H9 (cell line): ENCODE measurements around the gene C2orf68. TPM values are rescaled to one million over a fixed set of nuclear protein-coding genes. Genes with fewer than 3 reads are reported as not detected.

Source experiments
- DNase-seq: peaks from one replicate; pipeline ENCODE4 v3.0.0-alpha.2; 2017
- H2AFZ ChIP-seq: one replicate; pipeline ENCODE4 v1.6.1; 2013; ENCODE audit warnings: mild to moderate bottlenecking, low read length, control low read depth, moderate library complexity
- H2AK5ac ChIP-seq: 2 replicates; pipeline ENCODE4 v1.6.1; 2013; ENCODE audit warnings: low read length, control low read depth, mixed read lengths; ENCODE audit not compliant: insufficient read length
- H2BK120ac ChIP-seq: one replicate; pipeline ENCODE4 v1.6.1; 2013; ENCODE audit warnings: low read depth, mild to moderate bottlenecking, low read length, control low read depth, inconsistent platforms; ENCODE audit not compliant: poor library complexity, severe bottlenecking
- H2BK12ac ChIP-seq: 2 replicates; pipeline ENCODE4 v1.6.1; 2013; ENCODE audit warnings: low read length, control low read depth, mixed read lengths, low read depth; ENCODE audit not compliant: insufficient read length
- H2BK15ac ChIP-seq: 2 replicates; pipeline ENCODE4 v1.6.1; 2013; ENCODE audit warnings: low read depth, low read length, control low read depth
- H2BK20ac ChIP-seq: one replicate; pipeline ENCODE4 v1.6.1; 2013; ENCODE audit warnings: low read depth, mild to moderate bottlenecking, low read length, control low read depth, inconsistent platforms; ENCODE audit not compliant: poor library complexity, severe bottlenecking
- H2BK5ac ChIP-seq: 2 replicates; pipeline ENCODE4 v1.6.1; 2013; ENCODE audit warnings: low read length, control low read depth, mixed read lengths; ENCODE audit not compliant: insufficient read length
- H3K14ac ChIP-seq: 2 replicates; pipeline ENCODE4 v1.6.1; 2013; ENCODE audit warnings: low read length, control low read depth; ENCODE audit not compliant: insufficient read depth
- H3K18ac ChIP-seq: 2 replicates; pipeline ENCODE4 v1.6.1; 2013; ENCODE audit warnings: low read depth, mild to moderate bottlenecking, mixed read lengths, low read length, control low read depth; ENCODE audit not compliant: insufficient read length
- H3K23ac ChIP-seq: 2 replicates; pipeline ENCODE4 v1.6.1; 2013; ENCODE audit warnings: low read length, control low read depth, mixed read lengths, low read depth; ENCODE audit not compliant: insufficient read length
- H3K23me2 ChIP-seq: 2 replicates; pipeline ENCODE4 v1.6.1; 2013; ENCODE audit warnings: low read depth, mild to moderate bottlenecking, mixed read lengths, low read length, control low read depth; ENCODE audit not compliant: insufficient read length, poor library complexity, severe bottlenecking
- H3K27ac ChIP-seq: 2 replicates; pipeline ENCODE4 v1.5.1; 2013; ENCODE audit warnings: low read length, control low read depth, mixed read lengths, low read depth; ENCODE audit not compliant: insufficient read length
- H3K27me3 ChIP-seq: 2 replicates; pipeline ENCODE4 v1.6.1; 2013; ENCODE audit warnings: low read length, control low read depth, inconsistent platforms; ENCODE audit not compliant: insufficient read depth
- H3K4ac ChIP-seq: 2 replicates; pipeline ENCODE4 v1.6.1; 2013; ENCODE audit warnings: low read depth, mild to moderate bottlenecking, control low read depth, inconsistent platforms, low read length, moderate library complexity
- H3K4me1 ChIP-seq: 2 replicates; pipeline ENCODE4 v1.6.1; 2013; ENCODE audit warnings: low read length, control low read depth, inconsistent platforms; ENCODE audit not compliant: insufficient read depth
- H3K4me2 ChIP-seq: 2 replicates; pipeline ENCODE4 v1.6.1; 2013; ENCODE audit warnings: low read length, control low read depth, mixed read lengths; ENCODE audit not compliant: insufficient read length, insufficient read depth
- H3K56ac ChIP-seq: 2 replicates; pipeline ENCODE4 v1.6.1; 2013; ENCODE audit warnings: low read depth, mild to moderate bottlenecking, mixed read lengths, low read length, control low read depth; ENCODE audit not compliant: insufficient read length
- H3K79me1 ChIP-seq: 2 replicates; pipeline ENCODE4 v1.6.1; 2013; ENCODE audit warnings: low read depth, mild to moderate bottlenecking, moderate library complexity, low read length, control low read depth, inconsistent platforms; ENCODE audit not compliant: insufficient read depth, poor library complexity, severe bottlenecking
- H3K79me2 ChIP-seq: 2 replicates; pipeline ENCODE4 v1.6.1; 2013; ENCODE audit warnings: low read length, control low read depth, inconsistent platforms; ENCODE audit not compliant: insufficient read depth
- H3K9ac ChIP-seq: 2 replicates; pipeline ENCODE4 v1.6.1; 2013; ENCODE audit warnings: low read length, control low read depth, mixed read lengths; ENCODE audit not compliant: insufficient read length; ENCODE audit errors: extremely low read depth
- H3K9me3 ChIP-seq: one replicate; pipeline ENCODE4 v1.6.1; 2013; ENCODE audit warnings: low read depth, low read length, inconsistent platforms; ENCODE audit not compliant: control insufficient read depth
- H3T11ph ChIP-seq: one replicate; pipeline ENCODE4 v1.6.1; 2013; ENCODE audit warnings: mild to moderate bottlenecking, low read length, control low read depth, inconsistent platforms
- H4K20me1 ChIP-seq: one replicate; pipeline ENCODE4 v1.6.1; 2013; ENCODE audit not compliant: control insufficient read depth, insufficient read length, insufficient read depth
- H4K5ac ChIP-seq: 2 replicates; pipeline ENCODE4 v1.6.1; 2013; ENCODE audit warnings: low read depth, mild to moderate bottlenecking, mixed read lengths, low read length, control low read depth; ENCODE audit not compliant: insufficient read length
- H4K8ac ChIP-seq: replicated peaks from 2 replicates; pipeline ENCODE4 v1.6.1; 2013; ENCODE audit warnings: low read length, control low read depth, mixed read lengths, low read depth; ENCODE audit not compliant: insufficient read length
- H4K91ac ChIP-seq: 2 replicates; pipeline ENCODE4 v1.6.1; 2013; ENCODE audit warnings: low read depth, mild to moderate bottlenecking, moderate library complexity, mixed read lengths, low read length, control low read depth; ENCODE audit not compliant: insufficient read length
- H3K27ac Mint-ChIP-seq, 3 experiments: 2 replicates in 2 of 3; 3 replicates in 1 of 3; pipeline ENCODE4 v1.8.0; 2020 to 2021; ENCODE audit warnings: mixed read lengths in 3 of 3, mild to moderate bottlenecking in 1 of 3, moderate library complexity in 1 of 3
- H3K27me3 Mint-ChIP-seq: 2 replicates; pipeline ENCODE4 v1.8.0; 2021; ENCODE audit warnings: low read depth, mild to moderate bottlenecking, moderate library complexity, mixed read lengths
- H3K36me3 Mint-ChIP-seq, 3 experiments: 2 replicates in 2 of 3; 3 replicates in 1 of 3; pipeline ENCODE4 v1.8.0; 2020 to 2021; ENCODE audit warnings: low read depth in 3 of 3, mixed read lengths in 3 of 3; ENCODE audit not compliant: insufficient read depth in 1 of 3
- H3K4me1 Mint-ChIP-seq, 2 experiments: 2 replicates each; pipeline ENCODE4 v1.8.0; 2020; ENCODE audit warnings: mixed read lengths in 2 of 2
- H3K4me3 Mint-ChIP-seq, 2 experiments: 2 replicates in 1 of 2; 3 replicates in 1 of 2; pipeline ENCODE4 v1.8.0; 2020 to 2021; ENCODE audit warnings: mild to moderate bottlenecking in 2 of 2, mixed read lengths in 2 of 2, moderate library complexity in 1 of 2
- H3K9me3 Mint-ChIP-seq, 2 experiments: 2 replicates in 1 of 2; 3 replicates in 1 of 2; pipeline ENCODE4 v1.8.0; 2020; ENCODE audit warnings: mild to moderate bottlenecking in 2 of 2, mixed read lengths in 2 of 2, moderate library complexity in 1 of 2
- CTCF ChIP-seq: fragments of 200-600 bp; sonication (generic); conservative IDR thresholded peaks from 3 replicates; pipeline ENCODE4 v1.8.0; 2021; ENCODE audit warnings: antibody characterized with exemption, mild to moderate bottlenecking
- WGBS: extraction: QIAGEN DNeasy Blood & Tissue Kit; methylation state at CpG from one replicate; pipeline ENCODE4 v1.1.7; 2013; ENCODE audit warnings: missing lambda C conversion rate, low lambda C conversion rate, mixed read lengths; ENCODE audit not compliant: insufficient read length; ENCODE audit errors: extremely low coverage; 5-methylcytosine and 5-hydroxymethylcytosine counted together
- total RNA-seq: library from RNA; stranded (reverse); gene quantifications from 2 replicates; pipeline ENCODE4 v1.2.1, GENCODE V29; 2021

C2orf68 gene
- total RNA-seq, 1 experiment from 2014 or later: 39.6 TPM

GRCh38 chr2:85611217-85611704 lies 605 bp downstream of the C2orf68 start:
- H2BK15ac ChIP-seq: no peak overlapping the region
- no CpG with 5 or more reads among the region's 24 CpGs for WGBS

More at GRCh38 chr2:85611217-85611704, 605 bp downstream of the C2orf68 start:
- H3K27ac ChIP-seq: no peak overlapping the region
- H3K4me1 ChIP-seq: no peaks in the 10 kb centered on the region
- Mint-ChIP-seq H3K27ac (peak overlapping the region; percentile 49 to 90 (median 66); a peak in 6 of 7 replicates), H3K4me3 (peak overlapping the region; percentile 94 to 99), H3K27me3 (no peaks in the 10 kb centered on the region), H3K4me1 (peaks cover 3 to 6% of the 10 kb centered on the region in 2 experiments; a peak in 3 of 4 replicates), H3K9me3 (no peaks in the 10 kb centered on the region; a peak in 1 of 5 replicates), H3K36me3 (peaks cover 15 to 38% (median 26%) of the 10 kb centered on the region in 3 experiments; a peak in 6 of 7 replicates)
- H2AFZ ChIP-seq: no peak overlapping the region
- H4K8ac ChIP-seq: no peak overlapping the region
- no peak overlapping the region for H2BK12ac ChIP-seq
- H2BK5ac ChIP-seq: no peak overlapping the region
- H3K4ac ChIP-seq: no peak overlapping the region
- H3K27me3 ChIP-seq: no peaks in the 10 kb centered on the region
- H3K9me3 ChIP-seq: no peaks in the 10 kb centered on the region
- TF ChIP-seq CTCF: no peak
- no peak overlapping the region for H2BK20ac ChIP-seq
- peaks cover 5% of the 10 kb centered on the region for H3K23me2 ChIP-seq
- H2BK120ac ChIP-seq: no peak overlapping the region
- peaks cover 3% of the 10 kb centered on the region for H3K79me2 ChIP-seq
- H2AK5ac ChIP-seq: no peak overlapping the region
- no peak overlapping the region for H3K23ac ChIP-seq
- H4K91ac ChIP-seq: no peak overlapping the region
- no peak for DNase-seq
- no peaks in the 10 kb centered on the region for H4K20me1 ChIP-seq
- H3K79me1 ChIP-seq: no peaks in the 10 kb centered on the region
- H3K9ac ChIP-seq: peak overlapping the region; percentile 77
- no peak overlapping the region for H3K56ac ChIP-seq
- H3K18ac ChIP-seq: no peak overlapping the region
- no peak overlapping the region for H3K14ac ChIP-seq
- H4K5ac ChIP-seq: no peak overlapping the region
- H3T11ph ChIP-seq: no peak overlapping the region
- peak overlapping the region; percentile 93 for H3K4me2 ChIP-seq
